Activated CD4-positive, alpha-beta T cell treated with anti-CD3 and anti-CD28 coated beads, Interleukin-2, amount 50 U/mL, for 4 hours (primary cell): ENCODE data around the gene KIF13A.
"Not testable (repeated sequence)": the region's sequence is repeated elsewhere in the genome, so short reads cannot be mapped to it uniquely, and the experiment has no call there.

Source experiments
- DNase-seq, 2 experiments: peaks; one replicate each; pipeline ENCODE4 v3.0.0-alpha.2; 2020

The KIF13A gene

GRCh38 chr6:17842014-17842776, 145.2 kb downstream of the KIF13A start:
- no peak for DNase-seq

DNA sequence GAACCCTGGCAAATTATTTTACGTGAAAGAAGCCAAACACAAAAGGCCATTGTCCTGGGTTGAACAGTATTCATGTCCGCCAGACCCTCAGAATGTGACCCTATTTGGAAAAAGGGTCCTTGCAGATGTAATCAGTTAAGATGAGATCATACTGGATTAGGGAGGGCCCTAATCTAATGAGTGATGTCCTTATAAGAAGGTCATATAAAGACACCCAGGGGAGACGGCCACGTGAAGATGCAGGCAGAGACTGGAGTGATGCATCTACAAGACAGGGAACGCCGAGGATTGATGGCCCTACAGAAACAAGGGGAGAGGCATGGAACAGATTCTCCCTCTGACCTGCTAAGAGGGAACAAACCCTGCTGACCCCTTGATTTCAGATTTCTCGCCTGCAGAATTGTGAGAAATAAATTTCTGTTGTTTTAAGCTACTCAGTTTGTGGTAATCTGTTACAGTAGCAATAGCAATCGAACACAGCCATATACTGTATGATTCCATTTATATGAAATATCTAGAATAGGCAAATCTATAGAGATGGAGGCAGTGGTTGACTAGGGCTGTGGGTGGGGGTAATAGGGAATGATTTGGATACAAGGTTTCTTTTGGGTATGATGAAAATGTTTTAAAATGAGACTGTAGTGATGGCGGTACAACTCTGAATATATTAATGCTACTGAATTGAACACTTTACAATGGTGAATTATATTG, 147.8 kb downstream of the KIF13A start:
- DNase-seq = no peak

GRCh38 chr6:17836293-17836692, 151.1 kb downstream of the KIF13A start:
- DNase-seq = no peak

DNA sequence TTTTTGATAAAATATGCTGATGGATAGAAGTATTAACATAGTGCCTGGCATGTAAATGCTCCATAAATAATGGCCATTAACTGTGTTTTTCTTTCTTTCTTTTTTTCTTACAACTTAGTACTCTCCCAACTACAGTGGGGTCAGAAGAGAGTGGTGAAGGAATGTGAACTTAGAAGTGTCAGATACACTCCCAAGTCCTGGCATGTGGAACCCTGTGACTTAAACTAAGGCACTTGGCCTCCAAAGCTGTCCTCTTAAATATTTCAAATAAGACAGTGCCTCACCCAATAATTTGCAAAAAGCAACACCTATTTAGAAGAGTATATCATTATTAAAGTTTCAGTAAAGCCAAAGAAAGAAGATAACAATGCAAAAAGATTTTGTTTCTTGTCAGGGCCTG, 151.7 kb downstream of the KIF13A start:
- no peak for DNase-seq

GRCh38 chr6:17831135-17831534, 156.3 kb downstream of the KIF13A start:
- no peak for DNase-seq

GRCh38 chr6:17829905-17830304, 157.5 kb downstream of the KIF13A start:
- DNase-seq = no peak

DNA sequence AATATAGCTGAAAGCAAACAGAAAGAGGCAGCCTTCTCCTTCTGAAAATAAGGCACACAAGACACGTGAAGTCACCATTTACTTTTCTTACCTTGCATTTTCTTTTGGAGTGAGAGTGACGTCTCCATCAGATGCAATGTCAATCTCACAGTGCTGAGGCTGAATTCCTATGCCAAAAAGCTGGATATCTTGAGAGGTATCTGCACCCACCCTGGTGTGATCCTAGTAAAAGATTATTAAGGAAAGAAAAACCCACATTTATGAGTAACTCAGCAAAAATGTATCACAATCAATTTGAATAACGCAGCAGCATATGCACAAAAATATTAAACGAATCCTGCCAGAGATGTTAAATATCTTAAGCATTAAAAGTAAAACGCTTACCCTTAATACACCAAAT, 159.3 kb downstream of the KIF13A start:
- DNase-seq = no peak

- DNase-seq = no peak
These were observed 161.1 kb downstream of the KIF13A start for GRCh38 chr6:17826301-17826700.

GRCh38 chr6:17820055-17820454, 167.4 kb downstream of the KIF13A start:
- DNase-seq = no peak

GRCh38 chr6:17817763-17818162, 169.7 kb downstream of the KIF13A start:
- DNase-seq = no peak

GRCh38 chr6:17816921-17817611, 170.4 kb downstream of the KIF13A start:
- DNase-seq = no peak

GRCh38 chr6:17813542-17813941, 173.9 kb downstream of the KIF13A start:
- no peak for DNase-seq

DNA sequence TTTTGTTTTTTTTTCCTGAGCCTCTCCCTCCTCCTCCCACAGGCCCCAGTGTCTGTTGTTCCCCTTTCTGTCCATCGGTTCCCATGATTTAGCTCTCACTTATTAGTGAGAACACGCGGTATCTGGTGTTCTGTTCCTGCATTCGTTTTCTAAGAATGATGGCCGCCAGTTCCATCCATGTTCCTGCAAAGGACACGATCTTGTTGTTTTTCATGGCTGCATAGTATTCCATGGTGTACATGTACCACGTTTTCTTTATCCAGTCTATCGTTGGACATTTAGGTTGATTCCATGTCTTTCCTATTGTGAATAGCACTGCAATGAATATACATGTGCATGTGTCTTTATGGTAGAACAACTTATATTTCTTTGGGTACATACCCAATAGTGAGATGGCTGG, 175.1 kb downstream of the KIF13A start:
- DNase-seq = no peak

GRCh38 chr6:17808609-17809008, 178.8 kb downstream of the KIF13A start:
- DNase-seq = no peak

GRCh38 chr6:17807431-17807830, 180.0 kb downstream of the KIF13A start:
- not testable (repeated sequence) for DNase-seq

DNA sequence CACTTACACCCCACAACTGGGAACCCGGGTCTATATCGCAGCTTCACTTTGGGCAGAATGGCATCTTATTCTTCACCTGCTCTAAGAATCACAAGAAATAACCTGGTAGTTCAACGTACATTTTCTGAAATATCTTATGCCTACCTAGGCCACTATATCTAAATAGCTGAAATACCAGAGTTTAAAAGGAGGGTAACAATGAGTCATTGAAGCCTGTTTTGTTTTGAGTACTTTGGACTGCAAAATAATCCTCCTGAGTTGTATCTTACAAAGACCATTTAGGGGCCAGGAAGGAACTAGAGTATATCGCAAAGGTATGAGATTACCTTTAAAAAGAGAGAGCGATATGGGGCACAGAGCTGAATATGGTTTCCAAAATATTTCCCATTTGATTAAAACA, 184.0 kb downstream of the KIF13A start:
- DNase-seq = no peak

GRCh38 chr6:17798477-17799154, 188.8 kb downstream of the KIF13A start:
- DNase-seq = no peak

DNA sequence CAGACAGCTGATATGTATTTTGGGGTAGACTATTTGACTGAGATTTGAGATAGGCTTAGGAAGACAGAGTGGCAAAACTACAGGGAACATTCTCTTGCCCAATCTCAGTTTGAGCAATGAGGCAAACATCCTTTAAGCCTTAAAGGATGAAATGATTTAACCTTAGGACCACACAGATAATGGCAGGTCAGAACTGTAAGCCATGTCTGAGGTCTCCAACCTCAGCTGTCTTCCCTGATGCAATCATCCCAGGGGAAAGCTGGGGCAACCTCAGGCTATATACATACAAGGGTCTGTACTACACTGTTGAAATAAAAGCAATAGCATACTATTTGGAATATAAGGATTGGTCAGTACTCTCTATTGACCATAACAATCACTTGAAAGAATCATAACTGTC, 196.9 kb downstream of the KIF13A start:
- DNase-seq = no peak

- DNase-seq = no peak
These were observed 202.2 kb downstream of the KIF13A start for GRCh38 chr6:17785094-17785787.

GRCh38 chr6:17780061-17780460, 207.4 kb downstream of the KIF13A start:
- DNase-seq = no peak

GRCh38 chr6:17771609-17772008, 215.8 kb downstream of the KIF13A start:
- DNase-seq = no peak

DNA sequence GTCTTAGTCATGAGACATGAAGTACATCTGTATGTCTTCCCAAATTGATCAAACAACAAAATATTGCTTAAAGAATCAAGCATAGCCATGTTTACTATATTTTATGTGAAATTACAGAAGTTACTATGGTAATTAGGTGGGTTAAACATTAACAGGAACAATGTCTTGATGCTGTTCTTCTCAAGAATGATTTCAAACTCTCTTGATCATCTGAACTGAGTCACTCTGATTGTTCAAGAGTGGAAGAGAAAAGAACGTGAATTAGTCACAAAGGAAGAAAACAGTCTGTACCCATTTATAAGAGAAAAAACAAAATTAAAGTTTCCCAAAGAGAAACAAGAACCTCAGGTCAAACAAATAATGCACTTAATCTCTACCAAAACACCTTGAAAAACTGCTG, 218.6 kb downstream of the KIF13A start:
- no peak for DNase-seq

- no peak for DNase-seq
These were observed 219.0 kb downstream of the KIF13A start for GRCh38 chr6:17768388-17768787.
